ENCODE measurements around the gene CDK11B.
"Not testable (repeated sequence)": the region's sequence is repeated elsewhere in the genome, so short reads cannot be mapped to it uniquely, and the experiment has no call there.

The CDK11B gene

DNA sequence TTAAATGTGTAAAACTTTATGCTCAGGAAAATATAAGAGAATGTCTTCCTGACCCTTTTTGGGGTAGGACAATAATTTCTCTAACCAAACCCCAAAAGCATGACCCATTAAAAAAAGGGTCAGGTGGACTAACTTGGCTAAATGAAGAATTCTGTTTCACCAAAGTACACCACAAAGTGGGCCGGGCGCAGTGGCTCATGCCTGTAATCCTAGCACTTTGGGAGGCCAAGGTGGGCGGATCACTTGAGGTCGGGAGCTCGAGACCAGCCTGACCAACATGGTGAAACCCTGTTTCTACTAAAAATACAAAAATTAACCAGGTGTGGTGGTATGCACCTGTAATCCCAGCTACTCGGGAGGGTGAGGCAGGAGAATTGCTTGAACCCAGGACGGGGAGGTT, 30.7 kb upstream of the CDK11B start:
- CTCF ChIA-PET; POLR2A ChIA-PET; DNase-seq (ENCODE audit: extremely low spot score): not testable (repeated sequence)

DNA sequence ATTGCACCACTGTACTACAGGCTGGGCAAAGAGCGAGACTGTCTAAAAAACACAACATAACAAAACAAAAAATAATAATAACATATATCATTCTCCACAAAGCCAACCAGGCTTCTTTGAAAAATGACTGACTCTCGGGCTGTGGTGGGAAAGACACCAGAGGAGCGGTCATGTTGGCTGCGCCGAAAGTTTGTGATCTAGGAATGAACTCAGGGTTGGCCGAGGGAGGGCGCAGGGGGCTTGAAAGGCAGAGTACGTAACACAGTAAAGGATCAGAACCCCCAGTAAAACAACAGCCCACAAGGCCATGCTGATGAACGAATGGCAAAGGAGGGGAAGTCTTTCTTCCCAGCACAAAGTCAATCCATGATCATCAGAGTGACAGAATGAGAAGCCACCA, 29.0 kb upstream of the CDK11B start:
- ChIA-PET POLR2A (no interaction called here), CTCF (interaction anchor here (1.3 kb wide), 1 partner anchor 9 kb away, joined by 7 read pairs; no protein-coding TSS in a partner anchor)
- TF ChIP-seq, protein P1, sequence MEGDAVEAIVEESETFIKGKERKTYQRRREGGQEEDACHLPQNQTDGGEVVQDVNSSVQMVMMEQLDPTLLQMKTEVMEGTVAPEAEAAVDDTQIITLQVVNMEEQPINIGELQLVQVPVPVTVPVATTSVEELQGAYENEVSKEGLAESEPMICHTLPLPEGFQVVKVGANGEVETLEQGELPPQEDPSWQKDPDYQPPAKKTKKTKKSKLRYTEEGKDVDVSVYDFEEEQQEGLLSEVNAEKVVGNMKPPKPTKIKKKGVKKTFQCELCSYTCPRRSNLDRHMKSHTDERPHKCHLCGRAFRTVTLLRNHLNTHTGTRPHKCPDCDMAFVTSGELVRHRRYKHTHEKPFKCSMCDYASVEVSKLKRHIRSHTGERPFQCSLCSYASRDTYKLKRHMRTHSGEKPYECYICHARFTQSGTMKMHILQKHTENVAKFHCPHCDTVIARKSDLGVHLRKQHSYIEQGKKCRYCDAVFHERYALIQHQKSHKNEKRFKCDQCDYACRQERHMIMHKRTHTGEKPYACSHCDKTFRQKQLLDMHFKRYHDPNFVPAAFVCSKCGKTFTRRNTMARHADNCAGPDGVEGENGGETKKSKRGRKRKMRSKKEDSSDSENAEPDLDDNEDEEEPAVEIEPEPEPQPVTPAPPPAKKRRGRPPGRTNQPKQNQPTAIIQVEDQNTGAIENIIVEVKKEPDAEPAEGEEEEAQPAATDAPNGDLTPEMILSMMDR (IDR thresholded peaks at IDR 0.05; ENCODE audit: control extremely low read depth, extremely low read depth, low read depth, missing control alignments): no peak

DNA sequence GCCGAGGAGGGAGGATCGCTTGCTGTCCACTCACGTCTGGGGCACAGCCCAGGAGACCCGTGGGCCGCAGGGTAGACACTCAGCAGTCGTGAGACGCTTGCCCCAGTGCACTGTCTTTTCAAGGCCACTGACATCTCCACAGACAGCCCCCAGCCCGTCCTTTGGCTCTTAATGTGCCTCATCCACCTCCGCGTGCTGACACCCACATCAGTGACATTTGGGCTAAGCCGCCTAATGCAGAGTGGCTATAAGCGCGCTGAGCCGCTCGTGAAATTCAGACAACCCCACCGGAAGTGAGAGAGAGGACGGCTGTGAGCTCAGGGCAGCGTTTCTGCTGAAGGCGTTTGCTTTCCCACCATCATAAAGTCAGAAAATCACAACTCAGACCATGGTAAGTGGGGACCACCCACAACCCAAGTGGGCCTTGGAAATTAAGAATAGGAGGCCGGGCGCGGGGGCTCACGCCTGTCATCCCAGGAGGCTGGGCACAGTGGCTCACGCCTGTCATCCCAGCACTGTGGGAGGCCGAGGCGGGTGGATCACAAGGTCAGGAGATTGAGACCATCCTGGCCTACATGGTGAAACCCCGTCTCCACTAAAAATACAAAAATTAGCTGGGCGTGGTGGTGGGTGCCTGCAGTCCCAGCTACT, 25.4 kb upstream of the CDK11B start:
- ChIA-PET POLR2A (no interaction called here), CTCF (no interaction called here)
- TF ChIP-seq, protein P1 (IDR thresholded peaks at IDR 0.05; ENCODE audit: control extremely low read depth, extremely low read depth, low read depth, missing control alignments): no peak
- no peak for DNase-seq (ENCODE audit: extremely low spot score)

More for the DNA sequence above, 29.0 kb upstream of the CDK11B start:
- DNase-seq (ENCODE audit: extremely low spot score): peak; percentile 7

DNA sequence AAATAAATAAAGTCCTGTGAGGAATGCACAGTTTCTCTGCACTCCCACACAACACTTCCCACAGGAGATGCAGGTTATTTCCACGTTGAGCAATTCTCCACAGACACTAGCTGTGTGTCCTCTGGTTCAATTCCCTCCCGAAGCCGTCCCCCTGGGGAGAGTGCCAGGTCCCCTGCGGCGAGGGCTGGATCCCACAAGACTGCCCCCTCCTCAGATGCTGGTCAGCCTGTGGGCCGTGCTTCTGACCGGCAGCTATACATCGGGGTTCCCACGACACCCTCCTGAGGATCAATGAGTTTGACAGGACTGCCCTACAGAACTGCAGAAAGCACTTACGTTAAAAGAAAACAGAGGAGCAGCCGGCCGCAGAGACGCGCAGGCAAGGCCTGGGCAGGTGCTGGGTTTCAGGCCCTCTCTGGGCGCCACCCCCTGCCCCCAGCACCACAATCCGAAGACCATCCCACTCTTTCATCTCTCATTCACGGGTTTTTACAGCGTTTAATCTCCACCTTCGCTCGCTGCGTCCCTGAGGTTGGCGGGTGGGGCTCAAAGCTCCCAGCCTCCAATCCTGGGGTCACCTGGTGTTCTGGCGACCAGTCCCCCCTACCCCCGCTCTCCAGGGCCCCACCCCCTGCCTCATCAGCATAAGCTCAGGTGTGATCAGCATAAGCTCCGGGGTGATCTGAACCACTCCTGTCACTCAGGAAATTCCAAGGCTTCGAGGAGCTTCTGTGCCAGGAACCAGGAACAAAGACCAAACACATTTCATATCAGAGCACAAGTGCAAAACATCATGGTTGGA, 24.5 kb upstream of the CDK11B start:
- ChIA-PET CTCF (no interaction called here), POLR2A (no interaction called here)
- peak; percentile 5 for DNase-seq (ENCODE audit: extremely low spot score)
- TF ChIP-seq, protein P1 (IDR thresholded peaks at IDR 0.05; ENCODE audit: control extremely low read depth, extremely low read depth, low read depth, missing control alignments): no peak

DNA sequence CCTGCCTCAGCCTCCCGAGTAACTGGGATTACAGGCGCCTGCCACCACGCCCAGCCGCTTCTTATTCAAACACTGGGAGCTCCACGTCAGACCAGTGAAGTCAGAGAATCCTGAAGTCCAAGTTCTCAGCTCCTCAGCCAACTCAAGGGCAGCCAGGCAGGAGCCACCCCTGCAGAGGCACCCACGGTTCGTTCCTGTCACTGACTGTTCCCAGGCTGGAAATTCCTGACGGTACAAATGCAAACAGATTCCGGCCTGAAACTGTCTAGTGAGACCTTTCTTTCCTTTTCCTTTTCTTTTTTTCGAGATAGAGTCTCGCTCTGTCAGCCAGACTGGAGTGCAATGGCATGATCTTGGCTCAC, 22.1 kb upstream of the CDK11B start:
- ChIA-PET CTCF (no interaction called here), POLR2A (no interaction called here)
- TF ChIP-seq, protein P1 (IDR thresholded peaks at IDR 0.05; ENCODE audit: control extremely low read depth, extremely low read depth, low read depth, missing control alignments): no peak
- DNase-seq (ENCODE audit: extremely low spot score): no peak

DNA sequence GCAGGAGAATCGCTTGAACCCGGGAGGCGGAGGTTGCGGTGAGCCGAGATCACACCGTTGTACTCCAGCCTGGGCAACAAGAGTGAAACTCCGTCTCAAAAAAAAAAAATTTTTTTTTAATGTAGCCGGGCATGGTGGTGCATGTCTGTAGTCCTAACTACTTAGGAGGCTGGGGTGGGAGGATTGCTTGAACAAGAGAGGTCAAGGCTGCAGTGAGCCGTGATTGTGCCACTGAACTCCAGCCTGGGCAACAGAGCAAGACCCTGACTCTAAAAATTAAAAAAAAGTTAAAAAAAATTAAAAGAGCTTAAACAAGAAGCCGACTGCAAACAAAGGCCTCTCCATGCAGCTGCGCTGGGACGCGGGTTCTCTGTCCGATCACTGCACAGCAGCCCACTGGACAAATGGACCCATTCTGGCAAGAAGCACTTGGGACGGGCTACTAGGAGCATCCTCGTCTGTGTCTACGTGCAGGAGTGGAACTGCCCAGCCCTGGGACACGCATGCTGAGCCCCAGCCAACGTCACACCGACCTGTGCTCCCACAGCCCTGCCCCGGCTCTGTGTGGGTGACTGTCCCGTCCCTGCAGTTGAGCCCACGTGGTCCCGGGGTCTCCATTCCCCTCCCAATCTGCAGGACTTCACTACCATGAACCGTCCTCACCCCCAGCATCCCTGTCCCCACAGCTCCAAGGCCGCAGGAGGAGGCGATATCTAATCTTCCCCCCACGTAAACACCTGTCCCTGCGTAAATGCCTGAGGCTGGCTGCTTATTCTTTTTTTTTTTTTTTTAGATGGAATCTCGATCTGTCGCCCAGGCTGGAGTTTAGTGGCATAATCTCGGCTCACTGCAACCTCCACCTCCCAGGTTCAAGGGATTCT, 21.5 kb upstream of the CDK11B start:
- ChIA-PET CTCF (interaction anchor here (0.6 to 2.4 kb wide), 3 partner anchors 14 to 75 kb away, joined by 3 to 16 read pairs (median 7); no protein-coding TSS in a partner anchor), POLR2A (no interaction called here)
- DNase-seq (ENCODE audit: extremely low spot score): no peak
- TF ChIP-seq, protein P1 (IDR thresholded peaks at IDR 0.05; ENCODE audit: control extremely low read depth, extremely low read depth, low read depth, missing control alignments): no peak

Measured in GM10248 (cell line).